Stimulated activated naive CD4-positive, alpha-beta T cell (primary cell): ENCODE results near the gene TCL1B.

Source experiments
- DNase-seq, 6 experiments: peaks; one replicate each; lab custom pipeline; 2025; lab: John Stamatoyannopoulos, UW

Gene TCL1B

DNA sequence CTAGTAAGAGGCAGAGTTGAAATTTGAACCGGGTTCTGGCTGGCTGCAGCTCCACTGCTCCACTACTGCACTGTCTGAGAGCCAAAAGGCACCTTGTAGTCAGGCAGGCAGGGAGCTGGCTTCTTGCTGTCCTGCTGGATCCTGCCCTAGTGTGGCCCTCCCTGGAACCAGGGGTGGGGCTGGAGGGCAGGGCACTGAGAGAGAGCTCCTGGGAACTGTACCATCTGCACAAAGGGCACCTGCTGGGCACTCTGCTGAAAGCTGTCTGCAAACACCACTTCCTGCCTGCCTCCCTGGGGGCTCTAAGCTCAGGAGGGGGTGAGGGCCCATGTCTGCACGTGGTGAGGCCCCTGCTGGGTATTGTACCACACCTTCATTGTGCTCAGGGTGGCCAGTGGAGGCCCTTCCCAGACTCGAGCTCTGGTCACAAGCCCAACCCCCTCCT is 19.0 kb upstream of the TCL1B start:
- no peak for DNase-seq

DNA sequence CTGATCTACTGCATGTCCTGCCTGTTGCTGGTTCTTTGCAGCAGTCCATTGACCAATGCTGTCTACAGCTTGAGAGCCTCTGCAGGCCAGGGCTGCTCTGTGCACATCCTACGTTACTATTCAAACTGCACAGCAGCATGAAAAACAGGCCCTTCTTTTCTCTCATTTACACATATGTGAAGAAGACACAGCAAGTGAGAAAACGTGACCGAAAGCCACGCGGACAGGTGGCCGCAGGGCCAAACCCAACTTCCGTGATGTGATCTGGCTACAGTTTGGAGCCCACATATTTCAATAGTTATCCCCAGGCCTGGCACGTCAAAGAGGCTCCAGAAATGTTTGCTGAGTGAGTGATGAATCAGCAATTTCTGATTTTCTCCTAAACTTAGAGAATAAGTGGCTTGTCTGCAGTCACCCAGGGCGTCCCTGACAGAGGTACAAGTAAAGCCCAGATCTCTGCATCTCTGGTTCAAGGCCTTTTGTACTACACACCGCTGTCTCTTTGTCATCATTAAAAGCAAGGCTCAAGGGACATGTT is 17.9 kb upstream of the TCL1B start:
- DNase-seq: no peak

DNA sequence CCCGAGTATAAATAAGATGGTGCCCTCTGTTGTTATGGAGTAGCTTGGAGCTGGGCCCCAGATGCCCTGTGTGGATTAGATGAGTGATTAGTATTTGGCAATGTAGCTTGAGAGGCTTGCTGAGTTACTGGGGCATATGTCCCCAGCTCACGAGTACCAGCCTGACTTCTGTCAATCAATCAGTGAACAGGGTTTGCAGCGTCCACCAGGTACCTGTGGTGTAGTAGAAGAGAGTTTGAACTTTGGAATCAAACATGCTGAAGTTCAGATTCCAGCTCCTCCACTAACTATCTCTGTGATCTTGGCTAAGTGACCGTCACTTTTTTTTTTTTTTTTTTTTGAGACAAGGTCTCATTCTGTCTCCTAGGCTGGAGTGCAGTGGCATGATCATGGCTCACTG is 11.6 kb upstream of the TCL1B start:
- no peak for DNase-seq

DNA sequence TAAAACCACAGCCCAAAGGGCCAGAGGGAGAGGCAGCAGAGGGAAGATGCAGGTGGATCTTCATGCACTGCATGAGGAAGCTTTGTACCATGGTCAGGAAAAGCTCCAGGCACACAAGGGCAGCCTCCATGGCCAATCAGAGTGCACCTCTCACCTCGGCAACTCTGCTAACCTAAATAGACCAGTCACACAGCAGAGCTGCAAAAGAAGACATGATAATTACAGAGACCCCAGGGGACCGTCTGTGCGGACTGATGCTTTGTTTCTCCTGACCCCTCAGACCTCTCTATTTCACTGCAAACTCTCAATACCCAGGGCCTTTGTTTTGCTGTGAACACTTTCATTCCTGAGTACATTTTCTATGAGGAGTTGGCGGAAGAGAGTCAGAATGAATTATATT is 10.7 kb upstream of the TCL1B start:
- no peak for DNase-seq

DNA sequence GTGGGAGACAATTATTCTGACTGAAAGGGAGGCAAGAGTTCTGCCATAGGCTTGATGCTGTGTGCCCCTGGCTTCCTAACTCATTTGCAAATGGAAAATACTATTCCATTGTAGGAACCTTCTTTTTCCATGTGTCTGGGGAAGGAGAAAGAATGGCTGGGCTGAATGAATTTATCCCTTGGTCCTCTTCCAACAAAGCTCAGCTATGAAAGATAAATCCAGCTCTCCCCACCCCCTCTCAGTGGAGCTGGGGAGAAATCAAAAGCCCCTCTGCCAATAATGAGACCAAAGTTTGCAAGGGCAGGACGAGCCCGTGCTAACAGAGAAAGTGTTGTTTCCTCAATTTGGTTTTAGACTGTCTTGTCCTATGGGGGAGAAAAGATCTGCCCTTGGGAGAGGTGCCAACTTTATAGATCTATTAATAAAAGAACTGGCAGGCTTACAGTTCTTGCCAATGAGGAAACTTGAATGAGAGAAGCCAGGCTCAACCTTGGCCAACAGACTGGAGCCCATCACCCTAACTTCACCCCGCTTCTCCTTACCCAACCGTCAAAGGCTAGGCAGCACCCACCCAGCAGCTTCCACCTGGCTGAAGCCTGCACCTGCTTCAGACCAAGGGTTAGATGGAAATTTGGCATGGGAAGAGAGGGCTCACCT is 8.9 kb upstream of the TCL1B start:
- DNase-seq: no peak

DNA sequence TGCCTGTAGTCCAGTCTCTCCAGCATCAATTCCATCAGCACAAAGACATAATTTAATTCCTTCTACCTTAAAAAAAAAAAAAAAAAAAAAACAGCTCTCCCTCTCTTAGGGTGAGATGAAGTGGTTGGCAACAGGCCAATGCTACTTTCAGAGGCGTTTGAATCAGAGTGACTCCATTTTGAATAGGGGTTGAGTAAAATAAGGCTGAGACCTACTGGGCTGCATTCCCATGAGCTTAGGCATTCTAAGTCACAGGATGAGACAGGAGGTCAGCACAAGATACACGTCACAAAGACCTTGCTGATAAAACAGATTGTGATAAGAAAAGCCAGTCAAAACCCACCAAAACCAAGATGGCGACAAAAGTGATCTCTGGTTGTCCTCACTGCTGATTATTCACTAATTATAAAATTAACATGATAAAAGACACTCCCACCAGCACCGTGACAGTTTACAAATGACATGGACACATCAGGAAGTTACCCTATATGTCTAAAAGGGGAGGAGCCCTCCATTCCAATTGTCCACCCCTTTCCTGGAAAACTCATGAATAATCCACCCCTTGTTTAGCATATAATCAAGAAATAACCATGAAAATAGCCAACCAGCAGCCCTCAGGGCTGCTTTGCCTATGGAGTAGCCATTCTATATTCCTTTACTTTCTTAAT is 6.9 kb upstream of the TCL1B start:
- DNase-seq: no peak

DNA sequence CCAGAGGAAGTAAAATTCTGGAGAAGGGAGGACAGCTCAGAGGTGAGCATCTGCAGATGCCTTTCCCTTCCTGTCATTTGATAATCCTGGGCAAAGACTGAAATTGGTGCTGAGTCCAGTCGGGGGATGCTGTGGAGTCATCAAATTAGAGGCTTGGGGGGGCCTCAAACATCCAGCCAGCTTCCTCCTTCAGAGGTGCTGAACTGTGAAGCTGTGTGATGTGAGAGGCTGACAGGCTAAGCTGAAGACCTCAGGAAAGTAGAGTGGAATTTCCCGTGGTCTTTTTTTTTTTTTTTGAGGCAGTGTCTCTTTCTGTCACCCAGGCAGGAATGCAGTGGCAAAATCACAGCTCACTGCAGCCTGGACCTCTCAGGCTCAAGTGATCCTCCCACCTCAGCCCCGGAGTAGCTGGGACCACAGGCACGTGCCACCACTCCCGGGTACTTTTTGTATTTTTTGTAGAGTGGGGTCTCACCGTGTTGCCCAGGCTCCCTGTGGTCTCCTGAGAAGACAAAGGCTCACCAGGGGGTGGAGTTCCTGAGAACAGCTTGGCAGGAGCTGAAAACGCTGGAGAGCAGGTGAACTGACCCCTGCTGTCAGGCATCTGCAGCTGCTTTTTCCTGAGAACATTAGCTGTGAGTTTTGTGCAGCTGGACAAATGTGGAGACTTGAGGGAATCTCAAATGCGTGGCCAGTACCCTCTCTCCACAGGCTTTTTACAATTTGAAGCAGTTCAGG is 6.1 kb upstream of the TCL1B start:
- DNase-seq: no peak

DNA sequence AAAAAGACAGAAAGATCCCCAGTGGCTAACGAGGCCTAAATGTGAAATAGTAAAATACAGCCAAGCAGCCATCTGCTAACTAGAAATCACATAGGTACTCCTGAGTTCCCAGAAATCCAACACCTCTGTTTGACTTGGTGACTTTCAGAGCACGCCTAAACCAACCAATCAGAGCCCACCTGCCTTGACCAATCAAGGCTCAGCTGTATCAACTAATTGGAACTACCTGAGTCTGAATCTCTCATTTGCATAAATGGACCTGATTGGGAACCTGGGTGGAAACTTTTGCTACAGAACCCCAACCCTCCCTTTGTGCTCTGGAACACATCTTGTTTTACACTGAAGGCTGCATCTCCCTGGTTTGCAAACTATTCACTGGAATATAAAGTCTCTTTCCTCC is 5.1 kb upstream of the TCL1B start:
- no peak for DNase-seq

DNA sequence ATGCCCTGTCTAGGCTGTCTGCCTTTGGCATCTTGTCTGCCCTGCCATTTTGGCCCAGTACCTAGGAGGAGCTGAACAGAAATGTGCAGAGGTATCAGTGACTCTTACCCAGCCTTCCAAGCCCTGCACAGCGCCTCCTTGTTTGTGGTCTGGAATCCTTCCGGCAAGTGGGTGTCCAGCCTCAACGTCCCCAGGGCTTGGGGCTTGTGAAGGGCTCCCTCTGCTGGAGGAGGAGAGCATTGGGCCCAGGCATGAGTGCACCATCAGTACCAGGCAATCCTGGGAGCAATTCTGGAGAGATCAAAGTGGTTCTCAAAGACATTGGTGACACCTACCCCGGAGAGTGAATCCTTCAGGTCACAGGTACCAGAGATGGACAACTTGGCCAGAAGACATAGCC is 2.4 kb upstream of the TCL1B start:
- peak in 3 of 6 experiments; percentile 8 to 12 (median 9) for DNase-seq

DNA sequence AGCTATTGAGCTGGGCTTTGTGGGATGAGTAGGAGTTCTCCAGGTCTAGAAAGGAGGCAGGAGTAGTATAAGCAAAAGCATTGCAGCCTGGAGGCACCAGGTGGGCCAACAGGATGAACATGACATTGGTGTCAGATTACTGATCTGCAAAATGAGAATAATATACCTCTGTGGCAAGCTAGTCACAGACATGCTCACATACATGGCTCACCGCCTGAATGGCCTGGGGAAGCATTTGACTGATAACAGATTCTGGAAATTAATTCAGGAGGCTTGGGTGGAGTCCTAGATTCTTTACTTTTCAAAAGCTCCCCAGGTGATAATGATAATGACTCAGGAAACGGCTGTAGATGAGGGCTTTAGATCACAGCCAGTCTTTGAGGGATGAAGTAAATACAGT is 709 bp downstream of the TCL1B start:
- DNase-seq: no peak

DNA sequence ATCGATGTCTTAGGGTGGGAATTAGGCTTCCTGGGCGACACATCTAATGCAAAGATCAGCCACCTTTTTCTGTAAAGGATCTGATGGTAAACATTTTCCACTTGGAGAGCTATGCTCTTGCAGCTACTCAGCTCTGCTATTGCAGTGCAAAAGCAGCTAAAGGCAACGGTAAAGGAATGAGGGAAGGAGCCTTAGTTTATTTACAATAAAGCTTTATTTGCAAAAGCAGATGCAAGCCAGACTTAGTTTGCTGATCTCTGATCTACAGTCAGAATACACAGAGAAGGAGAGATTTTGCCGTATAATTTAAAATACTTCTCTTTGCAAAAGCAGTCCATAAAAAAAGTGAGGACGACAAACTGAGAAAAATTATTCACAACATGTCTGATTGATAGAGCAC is 3.2 kb downstream of the TCL1B start:
- DNase-seq: no peak

DNA sequence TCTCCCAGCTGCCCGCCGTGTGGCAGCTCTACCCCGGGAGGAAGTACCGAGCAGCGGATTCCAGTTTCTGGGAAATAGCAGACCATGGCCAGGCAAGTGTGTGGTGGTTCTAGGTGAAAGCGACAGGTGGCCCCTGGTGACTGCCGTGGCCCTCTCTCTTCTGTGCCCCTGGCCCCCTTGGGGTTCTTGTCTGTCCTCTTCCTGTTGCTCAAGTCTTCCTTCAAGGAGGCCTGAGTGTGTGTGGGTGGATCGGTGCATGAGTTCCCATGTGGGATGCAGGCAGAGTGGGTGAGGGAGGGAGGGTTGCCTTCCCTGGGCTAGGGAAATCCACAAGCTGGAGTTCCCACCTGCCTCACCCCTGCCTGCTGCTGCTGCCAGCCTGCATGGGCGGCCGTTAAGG is 4.6 kb downstream of the TCL1B start:
- no peak for DNase-seq

DNA sequence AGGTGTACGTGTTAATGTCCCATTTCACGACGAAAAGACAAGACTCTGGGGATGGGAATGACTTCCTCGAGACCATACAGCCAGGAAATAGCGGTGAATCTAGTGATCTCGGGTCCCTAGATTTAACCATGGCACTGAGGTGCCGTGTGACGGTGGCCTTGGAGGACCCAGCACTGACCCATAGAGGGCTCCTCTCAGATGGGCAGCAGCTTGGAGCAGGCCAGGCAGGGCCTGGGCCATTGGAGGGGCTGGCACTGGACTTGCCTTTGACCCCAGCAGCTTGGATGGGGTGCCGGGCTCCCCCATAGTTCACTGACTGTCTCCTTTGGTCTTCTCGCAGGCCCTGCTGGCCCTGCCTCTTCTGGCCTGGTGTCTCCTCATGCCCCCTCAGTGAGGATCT is 5.4 kb downstream of the TCL1B start:
- DNase-seq: no peak

DNA sequence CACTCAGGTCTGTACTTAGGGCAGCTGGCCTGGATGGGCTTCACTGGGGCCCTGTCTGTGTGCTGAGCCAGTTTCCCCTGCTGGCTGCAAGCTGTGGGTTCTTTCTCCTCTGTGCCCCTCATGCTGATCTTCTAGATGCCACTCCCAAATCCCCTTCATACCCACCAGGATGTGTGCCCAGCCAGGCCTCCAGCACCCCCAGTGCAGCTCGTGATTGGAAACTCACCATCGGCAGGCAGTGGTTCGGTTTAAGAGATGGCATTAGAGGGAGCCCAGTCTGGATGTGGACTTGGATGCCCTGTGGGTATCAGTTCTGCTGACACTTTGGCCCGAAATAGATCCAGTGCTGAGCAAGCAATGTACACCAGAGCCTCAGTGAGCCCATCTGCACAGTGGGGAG is 5.9 kb downstream of the TCL1B start:
- no peak for DNase-seq

DNA sequence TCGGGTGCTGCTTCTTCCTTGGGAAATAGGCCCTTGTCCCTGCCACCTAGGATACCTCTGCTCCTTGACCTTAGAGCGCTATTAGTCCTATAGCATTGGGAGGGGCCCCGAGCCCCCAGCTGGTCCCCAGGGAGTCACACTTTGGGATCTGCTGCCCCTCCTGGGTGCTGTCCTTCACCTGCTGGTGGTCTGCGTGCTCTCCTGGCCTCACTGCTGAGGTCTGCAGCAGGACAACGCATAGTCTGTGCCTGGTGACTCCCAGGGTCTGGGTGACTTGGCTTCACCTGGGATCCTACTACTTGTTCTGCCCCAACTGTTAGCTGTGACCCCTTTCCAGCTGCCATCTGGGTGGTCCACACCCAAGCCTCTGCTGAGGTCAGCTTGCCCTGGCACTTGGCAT is 8.8 kb downstream of the TCL1B start:
- no peak for DNase-seq

DNA sequence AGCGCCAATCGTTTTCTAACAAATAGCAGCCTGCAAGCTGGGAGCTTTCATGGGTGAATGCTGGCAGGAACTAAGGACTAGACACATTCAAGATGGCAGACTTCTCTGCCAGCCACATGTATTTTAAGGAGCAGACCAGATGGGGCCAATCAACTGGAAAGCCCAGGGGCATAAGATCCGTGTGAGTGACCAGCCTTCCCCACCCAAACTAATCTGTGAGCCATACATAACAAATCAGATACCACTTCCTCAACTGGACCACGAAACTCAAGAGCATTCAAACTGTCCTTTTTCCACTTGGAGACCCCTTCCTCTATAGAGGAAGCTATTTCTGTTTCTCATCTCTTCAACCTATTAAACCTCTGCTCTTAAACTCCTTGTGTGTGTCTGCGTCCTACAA is 9.7 kb downstream of the TCL1B start:
- no peak for DNase-seq

DNA sequence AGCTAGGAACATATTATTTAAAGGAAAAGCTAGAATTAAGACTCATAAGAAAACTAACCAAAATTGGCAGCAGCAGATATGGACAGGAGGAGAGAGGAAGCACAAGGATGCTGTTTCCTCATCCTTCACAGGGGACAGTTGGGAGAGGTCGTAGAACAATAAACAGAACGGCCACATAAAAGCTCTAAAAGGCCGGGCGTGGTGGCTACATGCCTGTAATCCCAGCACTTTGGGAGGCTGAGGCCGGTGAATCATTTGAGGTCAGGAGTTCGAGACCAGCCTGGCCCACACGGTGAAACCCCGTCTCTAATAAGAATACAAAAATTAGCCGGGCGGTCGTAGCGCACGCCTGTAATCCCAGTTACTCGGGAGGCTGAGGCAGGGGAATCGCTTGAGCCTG is 10.5 kb downstream of the TCL1B start:
- no peak for DNase-seq

DNA sequence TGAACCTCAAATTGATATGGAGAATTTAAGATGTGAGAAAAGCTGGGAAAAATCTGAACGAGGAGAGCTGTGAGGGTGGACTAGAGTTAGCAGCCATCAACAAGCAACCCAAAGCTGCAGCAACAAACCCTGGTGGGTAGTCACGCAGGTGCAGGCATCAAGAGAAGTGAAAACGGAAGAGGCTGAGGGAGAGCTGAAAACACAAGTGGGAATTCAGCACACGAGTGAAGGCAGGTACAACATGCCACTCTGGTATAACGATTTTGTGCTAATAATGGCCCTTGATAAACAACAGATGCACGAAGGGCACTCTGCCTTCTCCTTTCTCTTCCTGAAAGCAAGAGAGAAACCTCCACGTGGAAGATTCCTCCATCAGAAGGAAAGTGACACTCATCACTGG is 11.5 kb downstream of the TCL1B start:
- DNase-seq: no peak

DNA sequence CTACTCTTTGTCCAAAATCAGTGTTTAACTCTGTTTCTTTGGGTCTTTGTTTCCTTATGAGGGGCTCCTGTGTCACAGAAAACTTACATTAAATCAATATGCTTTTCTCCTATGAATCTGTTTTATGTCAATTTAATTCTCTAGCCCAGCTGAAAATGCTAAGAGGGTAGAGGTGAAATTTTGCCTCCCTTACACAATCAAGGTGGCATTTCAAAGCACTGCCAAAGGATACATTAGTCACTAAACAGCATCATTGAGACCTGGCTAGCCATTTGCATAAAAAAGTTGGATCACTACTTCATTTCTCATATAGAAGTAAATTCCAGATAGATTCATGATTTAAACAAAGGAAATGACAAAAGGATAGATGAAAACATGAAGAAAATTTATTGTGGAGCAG is 12.1 kb downstream of the TCL1B start:
- no peak for DNase-seq

DNA sequence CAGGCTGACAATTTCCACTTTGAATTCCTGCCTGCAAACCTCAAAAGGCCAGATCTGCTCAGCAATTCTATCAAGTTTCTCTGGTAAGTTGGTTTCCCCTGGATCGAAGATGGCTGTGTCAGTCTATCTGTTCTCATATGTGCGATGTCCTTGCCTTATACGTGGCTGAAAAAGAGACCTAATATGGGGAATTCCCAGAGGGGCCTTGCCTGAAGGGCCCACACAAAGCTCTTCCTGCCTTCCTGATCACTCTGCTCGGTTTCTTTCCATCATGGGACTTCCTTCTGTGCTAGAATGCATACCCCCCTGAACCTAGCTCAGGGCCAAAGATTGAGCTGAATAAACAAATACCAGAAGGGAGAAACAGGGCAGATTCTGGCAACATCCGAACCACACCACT is 13.2 kb downstream of the TCL1B start:
- DNase-seq: no peak

DNA sequence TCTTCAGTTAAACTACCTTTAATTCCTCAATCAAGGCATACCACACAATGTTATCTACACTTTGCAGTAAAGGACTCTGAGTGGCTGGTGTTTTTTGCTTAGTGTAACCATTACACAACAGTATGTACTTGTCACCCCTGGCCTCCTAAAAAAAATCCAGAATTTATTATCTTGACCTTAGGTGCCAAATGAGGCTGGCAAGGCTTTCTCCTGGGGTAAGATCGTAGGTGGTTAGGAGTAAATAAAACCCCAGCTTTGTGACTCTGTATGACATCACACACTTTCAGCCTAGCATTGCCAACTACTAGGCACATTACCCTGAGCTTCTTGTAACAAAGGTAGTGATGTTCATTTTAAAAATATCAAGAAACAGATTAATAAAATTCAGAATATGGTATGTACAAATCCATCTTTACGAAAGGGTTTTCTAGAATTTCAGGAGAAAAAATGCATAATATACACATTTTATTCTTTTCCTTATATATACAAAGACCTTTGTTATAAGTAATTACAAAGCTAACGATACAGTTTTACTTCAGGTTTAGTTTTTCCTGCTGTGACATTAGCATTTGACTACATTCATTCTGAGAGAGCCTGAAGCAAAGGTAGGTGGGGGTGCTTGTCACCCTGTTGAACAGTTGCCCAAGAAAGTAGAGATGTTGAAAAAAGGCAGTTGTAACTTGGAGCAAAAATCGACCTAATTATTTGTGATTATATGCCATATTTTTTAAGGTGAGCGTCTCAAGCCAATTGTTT is 14.2 kb downstream of the TCL1B start:
- DNase-seq: no peak

DNA sequence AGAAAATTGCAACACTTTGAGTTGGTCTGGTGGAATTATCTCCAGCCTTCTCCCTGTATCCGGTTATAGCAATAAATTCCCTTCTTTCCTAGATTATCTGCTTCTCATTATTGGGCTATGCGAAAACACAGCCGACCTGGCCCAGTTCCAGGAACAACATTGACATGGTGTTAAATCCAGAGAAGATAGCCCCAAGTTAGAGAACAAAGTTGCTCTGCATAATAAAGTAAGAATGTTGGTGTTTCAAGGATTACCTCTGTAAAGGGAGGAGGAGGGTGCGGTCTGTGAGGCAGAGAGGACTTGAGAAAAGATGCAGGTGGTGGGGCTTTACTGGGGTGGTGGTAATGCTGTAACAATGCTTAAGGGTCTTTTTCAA is 15.6 kb downstream of the TCL1B start:
- no peak for DNase-seq
